Measurements from ENCODE around the gene SCRN2.
A peak's percentile ranks its signal among the peaks of the same experiment; 100 is the strongest.

SCRN2 gene

DNA sequence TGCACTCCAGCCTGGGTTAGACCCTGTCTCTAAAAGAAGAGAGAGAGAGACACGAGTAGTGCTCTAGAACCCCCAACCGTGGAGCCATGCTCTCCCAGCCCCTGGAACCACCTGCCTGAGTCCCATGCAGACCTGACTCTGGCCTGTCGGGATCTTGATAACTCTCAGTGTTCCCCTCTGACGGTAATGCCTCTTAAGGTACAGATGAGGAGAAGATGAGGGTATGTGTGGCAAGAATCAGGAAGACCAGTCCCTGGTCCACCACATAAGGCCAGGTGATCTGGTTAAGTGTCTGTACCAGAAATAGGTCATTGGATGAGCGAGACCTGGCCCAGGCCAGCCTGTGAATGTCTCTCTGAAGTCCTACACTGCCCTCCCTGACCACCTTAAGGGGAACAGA, 37.9 kb downstream of the SCRN2 start:
- no peak for DNase-seq

DNA sequence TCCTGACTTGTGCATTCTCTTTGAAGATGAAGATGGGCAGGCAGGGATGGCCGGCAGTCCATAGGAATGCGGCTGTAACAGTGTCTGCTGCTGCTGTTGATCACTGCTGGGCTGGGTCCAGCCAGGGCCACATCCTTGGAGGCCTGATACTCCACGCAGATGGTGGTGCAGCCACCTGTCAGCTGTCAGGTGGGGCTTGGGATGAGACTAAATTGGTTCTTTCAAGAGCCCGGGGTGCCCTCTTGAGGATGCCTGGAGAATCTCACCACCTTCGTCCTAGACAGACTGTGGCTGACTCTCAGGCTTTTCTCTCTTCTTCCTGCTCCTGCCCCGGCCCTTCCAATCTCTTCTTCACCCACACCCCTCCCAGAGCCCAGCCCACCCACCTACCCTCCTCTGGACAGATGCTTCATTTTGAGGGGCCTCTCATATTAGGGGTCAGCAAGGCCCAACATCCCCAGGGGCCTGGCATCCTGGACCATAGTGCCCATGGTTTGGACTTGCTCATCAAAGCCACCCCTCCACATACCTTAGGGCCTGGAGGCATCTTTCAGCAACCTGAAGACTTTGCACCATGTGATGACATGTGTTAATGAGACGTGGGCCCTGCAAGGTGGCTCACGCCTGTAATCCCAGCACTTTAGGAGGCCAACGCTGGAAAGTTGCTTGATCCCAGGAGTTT, 38.6 kb downstream of the SCRN2 start:
- DNase-seq = peak; percentile 11

DNA sequence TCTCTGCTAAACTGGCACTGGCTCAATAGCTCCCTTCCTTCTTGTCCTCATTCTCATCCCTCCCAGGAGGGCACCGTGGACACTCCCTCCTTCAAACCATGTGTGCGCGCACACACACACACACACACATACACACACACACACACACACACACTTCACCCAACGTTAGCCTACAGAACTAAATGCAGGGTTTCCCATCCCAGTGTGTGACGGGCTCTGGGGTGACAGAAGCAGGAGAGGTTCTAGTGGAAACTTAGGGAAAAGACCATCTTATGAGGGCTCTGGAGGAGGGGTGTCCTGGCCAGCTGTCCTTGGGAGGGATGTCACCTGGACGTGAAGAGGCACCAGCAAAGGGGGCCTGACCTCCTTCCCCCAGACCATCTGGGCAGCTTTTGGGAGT, 39.2 kb downstream of the SCRN2 start:
- no peak for DNase-seq

DNA sequence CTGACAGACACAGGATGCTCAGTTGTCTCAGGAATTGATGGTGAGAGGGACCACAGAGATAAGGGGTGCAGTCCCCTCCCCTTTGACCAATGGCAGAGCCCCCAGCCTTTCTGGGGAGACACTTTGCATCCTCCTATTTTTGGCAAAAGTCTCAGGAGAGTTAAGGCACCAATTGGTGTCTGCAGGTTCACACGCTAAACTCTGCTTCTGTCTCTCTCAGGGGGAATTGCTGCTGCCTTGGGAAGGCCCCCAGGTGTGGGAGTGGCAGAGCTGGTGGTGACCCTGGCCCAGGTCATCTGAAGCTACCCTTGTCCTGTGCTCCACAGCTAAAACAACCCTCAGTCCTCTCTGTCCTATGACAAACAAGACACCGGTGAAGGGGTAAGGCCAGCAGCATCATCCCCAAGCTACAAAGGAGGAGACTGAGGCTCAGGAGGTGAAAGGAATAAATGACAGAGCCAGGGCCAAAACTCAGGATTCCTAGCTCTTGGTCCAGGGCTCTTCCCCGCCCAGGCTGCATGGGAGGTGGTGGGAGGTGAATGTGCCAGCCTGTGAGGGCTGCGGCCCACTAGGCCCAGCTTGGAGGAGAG, 39.8 kb downstream of the SCRN2 start:
- DNase-seq = no peak

DNA sequence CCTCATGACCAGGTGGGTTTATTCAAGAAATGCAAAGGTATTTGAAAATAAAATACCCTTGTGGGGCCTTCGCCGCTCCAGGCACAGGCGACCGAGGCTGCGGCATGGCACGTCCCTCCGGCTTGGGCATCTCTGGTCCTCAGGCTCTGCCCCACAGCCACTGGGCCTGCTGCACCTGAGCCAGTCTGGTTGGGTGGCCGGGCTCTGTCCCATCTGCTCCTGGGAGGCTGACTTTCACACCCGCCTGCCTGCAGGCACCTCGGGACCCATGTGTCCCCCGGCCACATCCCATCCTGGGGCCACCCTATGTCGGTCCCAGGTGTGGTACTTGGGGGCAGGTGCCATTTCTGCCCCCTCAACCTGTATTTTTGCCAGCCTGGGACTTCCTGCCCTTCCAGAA, 40.4 kb downstream of the SCRN2 start:
- no peak for DNase-seq

DNA sequence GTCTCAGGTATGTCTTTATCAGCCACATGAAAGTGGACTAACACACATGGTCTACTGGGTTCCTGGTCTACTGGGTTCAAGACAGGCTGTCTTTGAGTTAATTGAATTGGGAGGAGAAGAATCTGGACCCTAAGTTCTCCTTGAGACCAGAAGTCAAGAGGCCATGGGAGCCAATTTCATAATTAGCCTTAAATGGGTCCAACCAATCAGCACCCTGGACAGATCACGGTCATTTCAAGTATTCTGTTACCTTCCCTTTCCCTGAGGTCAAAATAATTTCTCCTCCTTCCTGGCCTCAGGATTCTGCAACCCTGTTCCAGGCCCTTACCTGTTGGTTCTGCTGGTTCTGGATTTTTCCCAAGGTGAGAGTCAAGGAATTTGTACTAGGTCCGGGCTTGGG, 43.3 kb downstream of the SCRN2 start:
- DNase-seq = no peak

DNA sequence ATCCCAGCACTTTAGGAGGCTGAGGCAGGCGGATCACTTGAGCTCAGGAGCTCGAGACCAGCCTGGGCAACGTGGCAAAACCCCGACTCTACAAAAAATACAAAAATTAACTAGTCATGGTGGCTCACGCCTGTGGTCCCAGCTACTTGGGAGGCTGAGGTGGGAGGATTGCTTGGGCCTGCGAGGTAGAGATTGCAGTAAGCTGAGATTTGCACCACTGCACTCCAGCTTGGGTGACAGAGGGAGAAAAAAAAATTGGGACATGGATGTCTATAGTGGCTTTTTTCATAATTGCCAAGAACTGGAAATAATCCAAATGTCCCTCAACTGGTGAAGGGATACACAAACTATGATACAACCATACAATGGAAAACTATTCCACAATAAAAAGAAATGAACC, 48.1 kb downstream of the SCRN2 start:
- DNase-seq = no peak

DNA sequence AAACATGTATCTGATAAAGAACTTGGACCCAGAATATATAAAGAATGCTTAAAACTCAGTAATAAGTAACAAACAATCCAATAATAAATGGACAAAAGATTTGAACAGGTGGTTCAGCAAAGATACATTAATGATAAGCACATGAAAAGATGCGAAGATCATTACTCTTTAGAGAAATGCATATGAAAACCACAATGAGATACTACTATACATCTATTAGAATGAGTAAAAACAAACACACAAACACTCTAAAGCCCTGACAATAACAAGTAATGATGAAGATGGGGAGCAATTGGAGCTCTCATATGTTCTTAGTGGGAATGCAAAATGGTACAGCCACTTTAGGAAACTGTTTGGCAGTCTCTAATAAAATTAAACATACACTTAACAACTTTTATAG, 48.6 kb downstream of the SCRN2 start:
- DNase-seq = no peak

DNA sequence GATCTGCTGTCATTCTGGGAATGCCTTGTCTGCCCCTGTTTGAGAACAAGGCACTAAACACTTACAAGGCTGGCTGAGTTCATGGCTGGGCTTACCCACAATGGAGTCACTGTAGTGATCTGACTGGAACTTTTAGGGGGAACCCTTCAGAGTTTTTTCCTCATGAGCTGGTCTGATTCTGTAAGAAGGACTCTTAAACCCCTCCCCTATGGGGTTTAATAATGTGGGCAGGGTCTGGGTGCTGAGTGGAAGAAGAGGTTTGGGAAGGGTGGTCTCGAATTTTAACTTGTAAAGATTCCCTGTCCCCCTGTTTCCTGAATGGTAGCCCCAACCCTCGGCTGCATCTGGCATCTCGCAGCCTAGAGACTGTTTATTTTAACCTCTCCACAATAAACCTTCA, 50.0 kb downstream of the SCRN2 start:
- DNase-seq = no peak

DNA sequence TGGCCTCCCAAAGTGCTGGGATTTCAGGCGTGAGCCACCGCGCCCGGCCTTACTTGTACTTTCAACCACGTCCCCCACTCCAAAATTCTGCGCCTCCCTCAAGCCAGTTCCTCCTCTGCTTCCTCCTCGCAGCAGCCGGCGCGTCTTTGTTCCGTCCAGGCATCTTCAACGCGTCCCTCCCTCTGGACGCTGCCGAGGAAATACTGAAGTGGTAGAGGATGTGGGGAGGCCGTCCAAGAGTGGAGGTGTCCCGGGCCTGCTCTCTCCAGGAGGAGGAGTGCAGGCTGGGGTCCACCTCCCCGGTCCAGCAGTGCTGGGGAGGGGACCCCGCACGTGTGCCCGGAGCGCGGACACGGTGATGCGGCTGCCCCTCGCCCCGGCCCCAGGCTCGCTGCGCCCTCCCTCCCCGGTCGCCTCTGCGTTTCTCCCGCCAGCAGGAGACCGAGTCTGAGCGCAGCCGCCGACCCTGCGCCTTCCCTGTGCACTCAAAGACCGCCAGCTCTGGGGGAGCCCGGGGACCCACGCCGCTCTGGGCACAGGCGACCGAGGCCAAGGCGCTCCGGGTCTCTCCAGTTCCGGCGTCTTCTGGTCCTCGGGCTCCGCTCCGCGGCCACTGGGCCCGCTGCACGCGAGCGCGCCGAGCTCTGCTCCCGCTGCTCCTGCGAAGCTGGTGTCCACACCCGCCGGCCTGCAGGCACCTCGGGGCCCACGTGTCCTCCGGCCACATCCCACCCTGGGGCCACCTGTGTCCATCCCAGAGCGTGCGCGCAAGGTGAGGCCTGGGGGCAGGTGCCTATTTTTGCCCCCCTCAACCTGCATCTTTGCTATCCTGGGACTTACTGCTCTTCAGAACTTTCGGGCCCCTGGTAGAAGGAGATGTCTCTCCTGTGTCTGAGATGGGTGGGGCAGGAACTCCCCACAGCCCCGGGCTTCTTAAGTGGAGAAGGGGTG, 51.2 kb downstream of the SCRN2 start:
- DNase-seq = peak; percentile 36

Measured in fibroblast of skin of scalp (primary cell).